ENCODE measurements around the gene DIP2C. TPM values are rescaled to one million over a fixed set of nuclear protein-coding genes. Genes with fewer than 3 reads are reported as not detected.
"Not testable (repeated sequence)": the region's sequence is repeated elsewhere in the genome, so short reads cannot be mapped to it uniquely, and the experiment has no call there.

DIP2C gene
- total RNA-seq, 1 donor from 2014 or later: 1.6 TPM

GRCh38 chr10:406976-407375, 282.5 kb downstream of the DIP2C start:
- DNase-seq (ENCODE audit: low spot score): no peak
- Mint-ChIP-seq H3K27me3 (ENCODE audit: low read depth) (no peaks in the 10 kb centered on the region), H3K4me1 (ENCODE audit: low read depth) (peaks cover 2% of the 10 kb centered on the region), H3K4me3 (ENCODE audit: low read depth) (no peak overlapping the region), H3K27ac (no peak overlapping the region), H3K9me3 (no peaks in the 10 kb centered on the region), H3K36me3 (ENCODE audit: low read depth) (no peaks in the 10 kb centered on the region)
- intact Hi-C loops (cut with micrococcal nuclease): no loop called here

- Mint-ChIP-seq H3K27ac (no peak overlapping the region), H3K36me3 (ENCODE audit: low read depth) (no peaks in the 10 kb centered on the region), H3K9me3 (no peaks in the 10 kb centered on the region), H3K4me3 (ENCODE audit: low read depth) (no peak overlapping the region), H3K27me3 (ENCODE audit: low read depth) (no peaks in the 10 kb centered on the region), H3K4me1 (ENCODE audit: low read depth) (peaks cover under 1% of the 10 kb centered on the region)
- intact Hi-C loops (cut with micrococcal nuclease): no loop called here
- DNase-seq (ENCODE audit: low spot score): no peak
Measured at GRCh38 chr10:405648-406047, 283.8 kb downstream of the DIP2C start.

DNA sequence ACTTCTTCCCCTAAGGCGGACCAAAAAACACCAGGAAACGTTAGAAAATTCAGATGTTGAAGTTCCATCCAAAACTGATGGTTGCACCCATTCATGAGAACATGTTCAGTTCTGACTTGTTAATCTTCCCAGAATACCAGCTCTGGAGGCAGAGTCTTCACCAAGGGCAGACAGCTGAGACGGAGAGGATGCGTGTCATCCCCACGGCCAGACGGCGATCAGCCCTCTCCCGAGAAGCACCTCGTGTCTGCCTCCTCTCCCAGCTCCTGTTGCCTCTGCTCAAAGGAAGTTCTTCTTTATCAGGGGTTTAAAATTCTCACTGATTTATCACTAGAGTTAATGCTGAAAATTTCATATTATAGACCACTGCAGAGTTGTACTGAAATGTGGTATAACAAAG, 284.5 kb downstream of the DIP2C start:
- Mint-ChIP-seq H3K9me3 (no peaks in the 10 kb centered on the region), H3K27me3 (ENCODE audit: low read depth) (no peaks in the 10 kb centered on the region), H3K27ac (no peak overlapping the region), H3K4me1 (ENCODE audit: low read depth) (no peaks in the 10 kb centered on the region), H3K36me3 (ENCODE audit: low read depth) (no peaks in the 10 kb centered on the region), H3K4me3 (ENCODE audit: low read depth) (no peak overlapping the region)
- DNase-seq (ENCODE audit: low spot score): no peak
- intact Hi-C loops (cut with micrococcal nuclease): no loop called here

GRCh38 chr10:404346-404745, 285.1 kb downstream of the DIP2C start:
- Mint-ChIP-seq H3K27me3 (ENCODE audit: low read depth) (no peaks in the 10 kb centered on the region), H3K27ac (no peak overlapping the region), H3K9me3 (no peaks in the 10 kb centered on the region), H3K36me3 (ENCODE audit: low read depth) (no peaks in the 10 kb centered on the region), H3K4me1 (ENCODE audit: low read depth) (no peaks in the 10 kb centered on the region), H3K4me3 (ENCODE audit: low read depth) (no peak overlapping the region)
- no peak for DNase-seq (ENCODE audit: low spot score)
- intact Hi-C loops (cut with micrococcal nuclease): no loop called here

DNA sequence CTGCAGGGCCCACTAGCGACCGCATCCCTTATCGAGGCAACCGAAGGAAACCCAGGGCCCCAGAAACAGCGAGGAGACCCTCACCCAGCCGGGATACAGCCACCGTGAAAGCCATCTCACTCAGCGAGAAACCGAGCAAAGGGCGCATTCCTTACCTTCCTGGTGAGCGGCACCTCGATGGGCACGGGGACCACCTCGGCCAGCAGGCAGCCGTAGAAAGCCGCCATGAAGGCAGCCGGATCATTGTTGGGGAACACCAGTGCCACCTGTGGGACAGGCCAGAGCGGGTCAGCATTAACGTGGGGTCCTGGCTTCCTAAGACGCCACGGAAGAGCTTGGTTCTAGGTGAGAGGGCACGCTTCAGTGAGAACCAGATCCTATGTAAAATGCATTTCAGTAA, 290.5 kb downstream of the DIP2C start:
- no peak for DNase-seq (ENCODE audit: low spot score)
- Mint-ChIP-seq H3K9me3 (no peaks in the 10 kb centered on the region), H3K27me3 (ENCODE audit: low read depth) (no peaks in the 10 kb centered on the region), H3K27ac (no peak overlapping the region), H3K4me3 (ENCODE audit: low read depth) (no peak overlapping the region), H3K4me1 (ENCODE audit: low read depth) (no peaks in the 10 kb centered on the region), H3K36me3 (ENCODE audit: low read depth) (no peaks in the 10 kb centered on the region)
- intact Hi-C loops (cut with micrococcal nuclease): no loop called here

GRCh38 chr10:397321-398068, 292.0 kb downstream of the DIP2C start:
- no peaks in the 10 kb centered on the region for H3K9me3 Mint-ChIP-seq
- intact Hi-C loops (cut with micrococcal nuclease): no loop called here
- H3K36me3 Mint-ChIP-seq (ENCODE audit: low read depth): no peaks in the 10 kb centered on the region
- no peak overlapping the region for H3K4me3 Mint-ChIP-seq (ENCODE audit: low read depth)
- no peaks in the 10 kb centered on the region for H3K4me1 Mint-ChIP-seq (ENCODE audit: low read depth)
- no peak overlapping the region for H3K27ac Mint-ChIP-seq
- DNase-seq (ENCODE audit: low spot score): no peak
- H3K27me3 Mint-ChIP-seq (ENCODE audit: low read depth): no peaks in the 10 kb centered on the region

GRCh38 chr10:396535-397220, 292.8 kb downstream of the DIP2C start:
- H3K36me3 Mint-ChIP-seq (ENCODE audit: low read depth): no peaks in the 10 kb centered on the region

GRCh38 chr10:396107-396506, 293.4 kb downstream of the DIP2C start:
- Mint-ChIP-seq H3K4me1 (ENCODE audit: low read depth) (no peaks in the 10 kb centered on the region), H3K36me3 (ENCODE audit: low read depth) (no peaks in the 10 kb centered on the region), H3K9me3 (no peaks in the 10 kb centered on the region), H3K4me3 (ENCODE audit: low read depth) (no peak overlapping the region), H3K27ac (no peak overlapping the region), H3K27me3 (ENCODE audit: low read depth) (no peaks in the 10 kb centered on the region)
- intact Hi-C loops (cut with micrococcal nuclease): no loop called here
- no peak for DNase-seq (ENCODE audit: low spot score)

More at GRCh38 chr10:396535-397220, 292.8 kb downstream of the DIP2C start:
- Mint-ChIP-seq H3K27ac (no peak overlapping the region), H3K4me1 (ENCODE audit: low read depth) (no peaks in the 10 kb centered on the region), H3K27me3 (ENCODE audit: low read depth) (no peaks in the 10 kb centered on the region), H3K9me3 (no peaks in the 10 kb centered on the region), H3K4me3 (ENCODE audit: low read depth) (no peak overlapping the region)
- intact Hi-C loops (cut with micrococcal nuclease): no loop called here
- no peak for DNase-seq (ENCODE audit: low spot score)

GRCh38 chr10:395665-396064, 293.8 kb downstream of the DIP2C start:
- no peak for DNase-seq (ENCODE audit: low spot score)
- Mint-ChIP-seq H3K4me1 (ENCODE audit: low read depth) (no peaks in the 10 kb centered on the region), H3K27me3 (ENCODE audit: low read depth) (no peaks in the 10 kb centered on the region), H3K9me3 (no peaks in the 10 kb centered on the region), H3K27ac (no peak overlapping the region), H3K36me3 (ENCODE audit: low read depth) (no peaks in the 10 kb centered on the region), H3K4me3 (ENCODE audit: low read depth) (no peak overlapping the region)
- intact Hi-C loops (cut with micrococcal nuclease): no loop called here

GRCh38 chr10:394439-395101, 294.9 kb downstream of the DIP2C start:
- intact Hi-C loops (cut with micrococcal nuclease); H3K4me3 Mint-ChIP-seq (ENCODE audit: low read depth); H3K36me3 Mint-ChIP-seq (ENCODE audit: low read depth); H3K27ac Mint-ChIP-seq; H3K4me1 Mint-ChIP-seq (ENCODE audit: low read depth); DNase-seq (ENCODE audit: low spot score); H3K9me3 Mint-ChIP-seq; H3K27me3 Mint-ChIP-seq (ENCODE audit: low read depth): not testable (repeated sequence)

GRCh38 chr10:393787-394438, 295.6 kb downstream of the DIP2C start:
- no peaks in the 10 kb centered on the region for H3K36me3 Mint-ChIP-seq (ENCODE audit: low read depth)
- intact Hi-C loops (cut with micrococcal nuclease): no loop called here
- H3K9me3 Mint-ChIP-seq: no peaks in the 10 kb centered on the region
- no peak for DNase-seq (ENCODE audit: low spot score)
- H3K4me1 Mint-ChIP-seq (ENCODE audit: low read depth): no peaks in the 10 kb centered on the region
- H3K27ac Mint-ChIP-seq: no peak overlapping the region
- H3K27me3 Mint-ChIP-seq (ENCODE audit: low read depth): no peaks in the 10 kb centered on the region
- H3K4me3 Mint-ChIP-seq (ENCODE audit: low read depth): no peak overlapping the region

- Mint-ChIP-seq H3K27ac (no peak overlapping the region), H3K4me1 (ENCODE audit: low read depth) (no peaks in the 10 kb centered on the region), H3K4me3 (ENCODE audit: low read depth) (no peak overlapping the region), H3K27me3 (ENCODE audit: low read depth) (no peaks in the 10 kb centered on the region), H3K9me3 (no peaks in the 10 kb centered on the region), H3K36me3 (ENCODE audit: low read depth) (no peaks in the 10 kb centered on the region)
- DNase-seq (ENCODE audit: low spot score): no peak
- intact Hi-C loops (cut with micrococcal nuclease): no loop called here
Measured at GRCh38 chr10:393106-393745, 296.2 kb downstream of the DIP2C start.
